ENCODE measurements around the gene ROR1.

DNA sequence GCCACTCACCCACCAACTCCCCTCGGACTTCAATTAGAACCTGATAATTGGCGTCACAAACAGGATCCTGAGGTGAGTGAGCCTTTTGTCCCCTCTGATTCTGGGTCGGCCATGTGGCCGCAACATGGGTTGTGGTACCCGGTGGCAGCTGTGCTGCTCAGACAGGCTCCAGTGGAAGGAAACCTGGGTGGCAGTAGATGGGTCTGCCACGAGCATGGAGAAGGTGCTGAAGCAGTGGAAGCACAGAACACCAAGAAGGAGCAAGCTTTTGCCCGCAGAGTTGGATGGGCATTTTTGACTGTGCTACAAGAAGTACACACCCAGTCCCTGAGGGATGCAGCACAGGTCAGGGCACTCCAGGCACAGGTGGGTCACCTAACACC, 413.1 kb downstream of the ROR1 start:
- TF ChIP-seq, protein P1, sequence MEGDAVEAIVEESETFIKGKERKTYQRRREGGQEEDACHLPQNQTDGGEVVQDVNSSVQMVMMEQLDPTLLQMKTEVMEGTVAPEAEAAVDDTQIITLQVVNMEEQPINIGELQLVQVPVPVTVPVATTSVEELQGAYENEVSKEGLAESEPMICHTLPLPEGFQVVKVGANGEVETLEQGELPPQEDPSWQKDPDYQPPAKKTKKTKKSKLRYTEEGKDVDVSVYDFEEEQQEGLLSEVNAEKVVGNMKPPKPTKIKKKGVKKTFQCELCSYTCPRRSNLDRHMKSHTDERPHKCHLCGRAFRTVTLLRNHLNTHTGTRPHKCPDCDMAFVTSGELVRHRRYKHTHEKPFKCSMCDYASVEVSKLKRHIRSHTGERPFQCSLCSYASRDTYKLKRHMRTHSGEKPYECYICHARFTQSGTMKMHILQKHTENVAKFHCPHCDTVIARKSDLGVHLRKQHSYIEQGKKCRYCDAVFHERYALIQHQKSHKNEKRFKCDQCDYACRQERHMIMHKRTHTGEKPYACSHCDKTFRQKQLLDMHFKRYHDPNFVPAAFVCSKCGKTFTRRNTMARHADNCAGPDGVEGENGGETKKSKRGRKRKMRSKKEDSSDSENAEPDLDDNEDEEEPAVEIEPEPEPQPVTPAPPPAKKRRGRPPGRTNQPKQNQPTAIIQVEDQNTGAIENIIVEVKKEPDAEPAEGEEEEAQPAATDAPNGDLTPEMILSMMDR (IDR thresholded peaks at IDR 0.05), result no peak
- no peak for TF ChIP-seq POLR2A (IDR thresholded peaks at IDR 0.05)

Data from testis (tissue), 2 donors.